OCI-LY1 (cell line): ENCODE measurements around the gene GTPBP10.

Source experiments
- H2AFZ ChIP-seq: fragments of 200-600 bp; sonication (generic), shearing (Covaris generic); 2 replicates; pipeline ENCODE4 v1.6.0; 2014; ENCODE audit warnings: antibody characterized with exemption, mild to moderate bottlenecking, low read length
- H3F3A ChIP-seq: fragments of 200-600 bp; sonication (generic), shearing (Covaris generic); 2 replicates; pipeline ENCODE4 v1.6.0; 2014; ENCODE audit warnings: mild to moderate bottlenecking, antibody characterized with exemption, low read length, moderate library complexity; ENCODE audit not compliant: insufficient read depth
- H3K27ac ChIP-seq: fragments of 200-600 bp; sonication (generic); 2 replicates; pipeline ENCODE4 v1.5.1; 2014; ENCODE audit warnings: low read length, mixed run types, mild to moderate bottlenecking, low read depth; ENCODE audit not compliant: poor library complexity, severe bottlenecking
- H3K27me3 ChIP-seq: fragments of 200-600 bp; sonication (generic); 2 replicates; pipeline ENCODE4 v1.6.0; 2014; ENCODE audit warnings: antibody characterized with exemption, mild to moderate bottlenecking, low read length, moderate library complexity; ENCODE audit not compliant: insufficient read depth
- H3K36me3 ChIP-seq: fragments of 200-600 bp; sonication (generic); 2 replicates; pipeline ENCODE4 v1.6.1; 2014; ENCODE audit warnings: mild to moderate bottlenecking, antibody characterized with exemption, low read length, moderate library complexity, mixed read lengths; ENCODE audit not compliant: insufficient read depth
- H3K4me1 ChIP-seq: fragments of 200-600 bp; sonication (generic); 2 replicates; pipeline ENCODE4 v1.5.1; 2014; ENCODE audit warnings: mild to moderate bottlenecking, low read length, moderate library complexity; ENCODE audit not compliant: insufficient read depth, severe bottlenecking
- H3K4me2 ChIP-seq: fragments of 200-600 bp; sonication (generic), shearing (Covaris generic); 2 replicates; pipeline ENCODE4 v1.6.1; 2014; ENCODE audit warnings: low read length
- H3K4me3 ChIP-seq: fragments of 200-600 bp; sonication (generic); 2 replicates; pipeline ENCODE4 v1.5.1; 2014; ENCODE audit warnings: low read length, low read depth, mild to moderate bottlenecking, mixed read lengths; ENCODE audit not compliant: poor library complexity, severe bottlenecking
- H3K79me2 ChIP-seq: fragments of 200-600 bp; shearing (Covaris generic); 2 replicates; pipeline ENCODE4 v1.6.1; 2016; ENCODE audit warnings: mixed run types, low read length, mixed read lengths; ENCODE audit not compliant: insufficient read depth
- H3K9ac ChIP-seq: fragments of 200-600 bp; sonication (generic), shearing (Covaris generic); 2 replicates; pipeline ENCODE4 v1.6.1; 2014; ENCODE audit warnings: mild to moderate bottlenecking, low read length, mixed read lengths
- H3K9me2 ChIP-seq: fragments of 200-600 bp; sonication (generic), shearing (Covaris generic); 2 replicates; pipeline ENCODE4 v1.6.1; 2014; ENCODE audit warnings: low read depth, mild to moderate bottlenecking, low read length, mixed read lengths
- H3K9me3 ChIP-seq: fragments of 200-600 bp; shearing (Covaris generic); 2 replicates; pipeline ENCODE4 v1.6.1; 2014; ENCODE audit warnings: low read length, mixed read lengths
- H4K20me1 ChIP-seq: fragments of 200-600 bp; sonication (generic), shearing (Covaris generic); 2 replicates; pipeline ENCODE4 v1.6.0; 2016; ENCODE audit warnings: mild to moderate bottlenecking, low read length; ENCODE audit not compliant: insufficient read depth
- CTCF ChIP-seq: fragments of 200-600 bp; sonication (generic), shearing (Covaris generic); IDR thresholded peaks from 2 replicates; pipeline ENCODE4 v1.5.1; 2017; ENCODE audit warnings: mild to moderate bottlenecking, antibody characterized with exemption, low read length, moderate library complexity, mixed read lengths
- EZH2 ChIP-seq: fragments of 200-600 bp; sonication (generic), shearing (Covaris generic); IDR thresholded peaks from 2 replicates; pipeline ENCODE4 v1.8.0; 2017; ENCODE audit warnings: borderline replicate concordance, mixed run types, mild to moderate bottlenecking, antibody characterized with exemption, low read length, moderate library complexity, mixed read lengths

Gene GTPBP10

GRCh38 chr7:90387470-90388240, 41.1 kb downstream of the GTPBP10 start:
- no peaks in the 10 kb centered on the region for H3K9me2 ChIP-seq
- H3K79me2 ChIP-seq, result no peaks in the 10 kb centered on the region
- no peak overlapping the region for H3K4me2 ChIP-seq
- no peak overlapping the region for H2AFZ ChIP-seq
- TF ChIP-seq CTCF (no peak), EZH2 (no peak)
- H3F3A ChIP-seq, result no peaks in the 10 kb centered on the region
- H3K4me3 ChIP-seq, result no peak overlapping the region
- H3K27ac ChIP-seq, result no peak overlapping the region
- H4K20me1 ChIP-seq, result no peaks in the 10 kb centered on the region
- no peak overlapping the region for H3K9ac ChIP-seq
- H3K27me3 ChIP-seq, result no peaks in the 10 kb centered on the region
- H3K36me3 ChIP-seq, result peaks cover 40% of the 10 kb centered on the region
- H3K9me3 ChIP-seq, result peaks cover 3% of the 10 kb centered on the region; the same call in 1 of the 2 replicates
- no peaks in the 10 kb centered on the region for H3K4me1 ChIP-seq

- Histone ChIP-seq H3K9me2 (no peaks in the 10 kb centered on the region), H3K36me3 (peaks cover 9% of the 10 kb centered on the region), H3K79me2 (no peaks in the 10 kb centered on the region), H3F3A (no peaks in the 10 kb centered on the region), H2AFZ (no peak overlapping the region), H3K27ac (no peak overlapping the region), H3K27me3 (no peaks in the 10 kb centered on the region), H3K4me3 (no peak overlapping the region), H3K9ac (no peak overlapping the region), H3K4me1 (no peaks in the 10 kb centered on the region), H3K4me2 (no peak overlapping the region), H3K9me3 (peaks cover 6% of the 10 kb centered on the region; the same call in 1 of the 2 replicates), H4K20me1 (no peaks in the 10 kb centered on the region)
- TF ChIP-seq EZH2, result no peak
- TF ChIP-seq CTCF, result no peak
Observed at GRCh38 chr7:90390926-90391325, 44.4 kb downstream of the GTPBP10 start.

- Histone ChIP-seq H2AFZ (no peak overlapping the region), H3K9me2 (no peaks in the 10 kb centered on the region), H3K36me3 (peaks cover 3% of the 10 kb centered on the region), H3K9ac (no peak overlapping the region), H3K9me3 (peaks cover 6% of the 10 kb centered on the region; the same call in 1 of the 2 replicates), H3K79me2 (no peaks in the 10 kb centered on the region), H3F3A (no peaks in the 10 kb centered on the region), H3K4me3 (no peak overlapping the region), H4K20me1 (no peaks in the 10 kb centered on the region), H3K4me1 (no peaks in the 10 kb centered on the region), H3K27me3 (no peaks in the 10 kb centered on the region), H3K27ac (no peak overlapping the region), H3K4me2 (no peak overlapping the region)
- TF ChIP-seq EZH2 (no peak), CTCF (no peak)
Observed at GRCh38 chr7:90391488-90391887, 45.0 kb downstream of the GTPBP10 start.
